Measurements from ENCODE around the gene PCBP3.

The PCBP3 gene

DNA sequence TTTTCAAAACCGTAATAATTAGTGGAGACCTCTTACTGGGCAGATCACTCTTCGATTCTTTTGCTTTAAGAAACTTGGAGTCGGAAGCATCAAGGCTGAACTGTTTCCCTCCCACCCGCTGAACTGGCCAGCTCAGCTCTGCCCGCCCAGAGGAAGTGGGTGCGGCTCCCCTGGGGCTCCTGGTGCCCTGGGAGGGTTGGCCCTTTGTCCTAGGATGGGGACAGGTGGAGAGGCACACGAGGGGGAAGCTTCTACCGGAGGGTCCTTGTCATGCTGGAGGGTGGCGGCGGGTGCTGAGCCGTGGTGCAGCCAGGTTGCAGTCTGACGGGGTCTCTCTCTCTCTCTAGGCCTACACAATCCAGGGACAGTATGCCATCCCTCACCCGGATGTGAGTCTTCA is 273.7 kb downstream of the PCBP3 start:
- ATAC-seq = no peak

DNA sequence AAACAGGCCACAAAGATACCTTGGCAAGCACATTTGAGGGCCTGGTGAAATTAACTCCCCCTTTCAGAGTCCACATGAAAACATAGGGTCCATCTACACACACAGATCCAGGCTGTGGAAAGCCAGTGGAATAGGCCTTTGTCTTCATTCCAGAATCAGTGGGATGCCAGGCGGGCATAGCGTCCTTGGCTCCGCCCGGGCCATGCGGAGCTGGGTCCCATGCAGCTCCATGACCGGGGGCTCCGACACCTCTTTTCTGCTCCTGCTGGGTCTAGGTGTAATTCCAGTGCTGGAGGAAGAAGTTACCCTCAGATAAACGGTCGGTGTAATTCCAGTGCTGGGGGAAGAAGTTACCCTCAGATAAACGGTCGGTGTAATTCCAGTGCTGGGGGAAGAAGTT is 274.5 kb downstream of the PCBP3 start:
- no peak for ATAC-seq

DNA sequence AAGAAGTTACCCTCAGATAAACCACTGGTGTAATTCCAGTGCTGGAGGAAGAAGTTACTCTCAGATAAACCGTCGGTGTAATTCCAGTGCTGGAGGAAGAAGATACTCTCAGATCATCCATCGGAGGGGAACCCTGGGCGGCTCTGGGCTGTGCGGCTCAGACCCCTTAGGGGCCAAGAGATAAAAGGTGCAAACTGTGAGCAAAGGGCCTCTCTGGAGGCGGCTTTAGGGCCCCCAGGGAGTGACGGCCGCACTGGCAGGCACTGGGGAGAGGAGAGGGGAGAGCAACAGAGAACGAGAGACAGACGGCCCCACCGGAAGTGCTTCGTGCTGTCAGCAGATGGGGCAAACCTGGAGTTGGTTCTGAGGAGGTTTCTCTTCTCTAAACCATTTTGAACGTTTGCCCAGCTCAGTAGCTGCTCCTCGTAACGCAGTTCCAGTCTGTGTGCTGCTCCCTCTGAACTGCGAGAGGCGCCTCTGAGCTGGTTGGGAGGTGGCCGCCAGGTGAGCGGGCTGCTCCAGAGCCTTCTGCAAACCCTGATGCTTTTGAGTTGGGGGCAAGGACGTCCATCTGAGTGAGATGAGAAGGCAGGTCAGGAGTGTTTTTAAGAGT is 275.4 kb downstream of the PCBP3 start:
- no peak for ATAC-seq

GRCh38 chr21:45919593-45919992 is 276.1 kb downstream of the PCBP3 start:
- ATAC-seq = no peak

DNA sequence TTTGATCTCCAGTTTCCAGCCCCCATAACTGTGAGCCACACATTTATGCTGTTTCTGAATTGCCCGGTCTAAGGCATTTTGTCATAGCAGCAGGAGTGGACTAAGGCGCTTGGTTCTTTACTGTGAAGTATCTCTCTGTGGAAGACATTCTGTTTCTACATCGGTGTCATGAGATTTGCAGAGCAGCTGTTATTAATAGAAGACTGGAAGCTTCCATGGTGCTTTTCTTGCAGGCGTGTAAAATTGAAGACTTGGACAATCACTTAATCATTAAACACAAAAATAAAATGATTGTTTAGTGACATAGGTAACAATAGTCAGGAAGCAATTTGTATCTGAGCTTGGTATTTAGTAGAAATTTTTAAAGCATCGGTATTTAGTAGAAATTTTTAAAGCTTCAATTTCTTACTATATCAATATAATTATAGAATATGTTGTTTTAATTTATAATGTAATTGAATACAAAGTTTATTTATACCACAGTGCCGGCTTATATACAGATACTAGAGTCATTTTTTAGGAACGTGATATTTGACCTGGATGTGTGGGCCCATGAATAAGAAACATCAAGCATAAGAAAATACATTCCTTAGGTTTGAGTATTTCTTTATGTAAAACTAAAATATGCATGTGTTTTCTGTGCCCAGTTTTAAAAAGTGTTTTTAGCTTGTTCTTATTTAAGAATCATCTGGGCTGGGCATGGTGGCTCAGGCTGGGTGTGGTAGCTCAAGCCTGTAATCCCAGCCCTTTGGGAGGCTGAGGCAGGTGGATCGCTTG is 277.5 kb downstream of the PCBP3 start:
- ATAC-seq = no peak

- no peak for ATAC-seq
Observed at GRCh38 chr21:45921917-45922316, 278.4 kb downstream of the PCBP3 start.

DNA sequence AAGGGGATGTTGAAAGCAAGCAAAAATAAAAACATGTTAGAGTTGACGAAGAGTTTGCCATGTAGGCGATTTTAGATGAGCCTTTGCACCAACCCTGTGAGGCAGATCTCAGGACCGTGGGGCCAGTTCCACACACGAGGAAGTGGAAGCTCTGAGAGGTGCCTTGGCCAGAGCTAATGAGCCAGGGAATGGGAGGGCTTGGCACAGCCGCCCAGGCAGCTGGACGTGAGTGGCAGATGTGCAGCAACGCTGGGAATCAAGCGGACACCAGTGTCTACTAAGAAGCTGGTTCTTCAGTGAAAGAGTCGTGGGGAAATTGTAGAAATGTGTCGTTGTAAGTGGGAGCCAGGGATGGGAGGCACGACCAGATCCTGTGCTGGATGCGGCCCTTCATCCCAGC is 279.1 kb downstream of the PCBP3 start:
- ATAC-seq = no peak

GRCh38 chr21:45923146-45923545 is 279.6 kb downstream of the PCBP3 start:
- ATAC-seq = peak in 1 of 2 donors; percentile 38

DNA sequence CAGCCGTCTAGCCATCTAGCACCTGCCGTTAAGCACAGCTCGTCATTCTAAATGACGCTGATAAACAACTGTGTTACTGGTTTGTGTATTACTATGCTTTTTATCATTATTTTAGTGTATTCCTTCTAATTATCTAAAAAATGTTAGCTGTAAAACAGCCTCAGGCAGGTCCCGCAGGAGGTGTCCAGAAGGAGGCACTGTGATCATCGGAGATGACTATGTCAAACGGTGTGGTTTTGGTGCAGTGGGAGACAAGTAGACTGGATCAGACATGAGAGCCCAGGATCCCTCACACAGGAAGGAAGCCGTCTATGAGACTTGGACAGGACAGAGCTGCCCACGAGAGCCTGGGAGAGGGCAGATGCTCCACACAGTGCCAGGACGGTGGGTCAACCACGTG is 282.8 kb downstream of the PCBP3 start:
- no peak for ATAC-seq

DNA sequence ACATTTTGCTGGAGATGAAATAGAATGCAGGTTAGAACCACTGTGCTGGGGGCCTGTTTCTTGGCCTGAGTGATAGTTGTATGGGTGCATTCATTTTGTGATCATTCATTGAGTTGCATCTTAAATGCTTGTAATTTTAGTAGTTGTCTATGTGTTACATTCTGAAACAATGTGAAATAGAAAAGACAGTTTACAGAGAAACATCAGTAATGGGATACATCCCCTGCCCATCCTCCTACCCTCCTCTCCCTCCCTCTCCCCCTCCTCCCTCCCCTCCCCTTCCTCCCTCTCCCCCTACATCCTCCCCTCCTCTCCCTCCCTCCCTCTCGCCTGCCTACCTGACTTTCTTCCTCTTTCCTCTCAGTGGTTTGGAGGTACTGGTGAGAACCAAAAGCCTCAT is 283.5 kb downstream of the PCBP3 start:
- no peak for ATAC-seq

- ATAC-seq = no peak
Observed at GRCh38 chr21:45927851-45928850, 284.6 kb downstream of the PCBP3 start.

- ATAC-seq = no peak
Observed at GRCh38 chr21:45929449-45929848, 285.9 kb downstream of the PCBP3 start.

GRCh38 chr21:45930231-45930760 is 286.8 kb downstream of the PCBP3 start:
- ATAC-seq = no peak

GRCh38 chr21:45930792-45931191 is 287.3 kb downstream of the PCBP3 start:
- no peak for ATAC-seq

GRCh38 chr21:45931397-45931969 is 288.0 kb downstream of the PCBP3 start:
- no peak for ATAC-seq

DNA sequence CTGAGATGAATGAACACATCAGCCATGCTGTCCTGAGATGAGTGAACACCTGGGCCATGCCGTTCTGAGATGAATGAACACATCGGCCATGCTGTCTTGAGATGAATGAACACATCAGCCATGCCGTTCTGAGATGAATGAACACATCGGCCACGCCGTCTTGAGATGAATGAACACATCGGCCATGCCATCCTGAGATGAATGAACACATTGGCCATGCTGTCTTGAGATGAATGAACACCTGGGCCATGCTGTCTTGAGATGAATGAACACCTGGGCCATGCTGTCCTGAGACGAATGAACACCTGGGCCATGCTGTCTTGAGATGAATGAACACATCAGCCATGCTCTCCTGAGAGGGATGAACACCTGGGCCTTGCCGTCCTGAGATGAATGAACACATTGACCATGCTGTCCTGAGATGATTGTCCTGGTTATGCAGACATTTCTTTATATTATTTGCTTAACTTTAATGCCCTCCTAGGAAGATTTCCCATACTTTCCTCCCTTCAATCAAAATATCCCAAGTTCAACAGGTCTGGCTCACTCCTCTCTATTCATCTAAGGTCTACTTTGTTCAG is 289.5 kb downstream of the PCBP3 start:
- no peak for ATAC-seq

GRCh38 chr21:45934085-45934484 is 290.6 kb downstream of the PCBP3 start:
- ATAC-seq = no peak

DNA sequence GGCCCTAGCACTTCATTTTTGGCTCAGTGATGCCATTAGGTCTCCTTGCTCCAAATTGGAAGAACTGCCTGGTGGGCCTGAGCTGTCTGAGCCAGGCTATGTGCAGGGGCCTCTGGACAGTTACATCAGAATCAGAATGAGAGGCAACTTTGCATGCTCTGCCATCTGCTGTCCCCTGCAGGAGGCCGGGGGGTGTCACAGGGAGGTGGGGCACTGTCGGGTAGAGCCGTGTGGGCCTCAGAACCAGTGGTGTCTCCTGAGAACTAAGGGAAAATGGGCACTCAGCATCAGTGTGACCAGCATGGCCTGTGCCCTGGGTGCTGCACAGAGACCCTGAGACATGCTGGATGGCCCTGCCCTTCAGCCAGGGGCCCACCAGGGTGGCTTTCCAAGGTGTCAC is 291.0 kb downstream of the PCBP3 start:
- ATAC-seq = no peak

GRCh38 chr21:45935628-45936027 is 292.1 kb downstream of the PCBP3 start:
- no peak for ATAC-seq

DNA sequence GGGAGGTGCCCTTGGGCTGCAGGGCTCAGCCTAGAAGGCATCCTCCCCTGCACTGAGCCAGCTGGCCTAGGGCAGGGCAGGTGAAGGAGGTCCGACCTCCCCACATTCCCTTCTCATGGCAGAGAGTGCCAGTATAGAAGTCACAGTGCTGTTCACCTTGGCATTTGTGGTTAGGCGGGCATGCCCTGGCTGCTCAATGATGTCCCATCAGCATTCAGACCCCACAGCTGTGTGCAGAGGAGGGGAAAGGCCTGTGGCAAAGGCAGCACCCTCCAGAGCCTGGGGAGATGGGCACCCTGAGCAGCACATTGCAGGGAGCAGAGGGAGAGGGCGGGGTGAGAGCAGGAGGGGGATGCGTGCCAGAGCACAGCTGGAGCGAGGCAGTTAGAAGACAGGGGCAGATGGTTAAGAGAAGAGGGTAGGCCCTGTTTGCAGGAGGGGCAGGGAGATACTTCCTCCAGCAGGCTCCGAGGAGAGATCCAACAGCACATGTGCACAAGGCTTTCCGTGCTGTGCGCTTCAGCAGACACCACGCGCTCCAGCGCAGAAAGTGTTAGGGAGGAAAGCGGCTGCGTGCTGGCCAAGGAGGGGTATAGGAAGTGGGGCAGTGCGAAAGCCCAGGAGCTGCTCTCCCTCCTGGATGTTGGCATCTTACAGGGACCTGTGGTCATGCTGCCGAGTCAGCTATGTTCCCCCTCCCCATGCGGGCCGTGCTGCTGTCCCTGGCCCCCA is 294.4 kb downstream of the PCBP3 start:
- no peak for ATAC-seq

DNA sequence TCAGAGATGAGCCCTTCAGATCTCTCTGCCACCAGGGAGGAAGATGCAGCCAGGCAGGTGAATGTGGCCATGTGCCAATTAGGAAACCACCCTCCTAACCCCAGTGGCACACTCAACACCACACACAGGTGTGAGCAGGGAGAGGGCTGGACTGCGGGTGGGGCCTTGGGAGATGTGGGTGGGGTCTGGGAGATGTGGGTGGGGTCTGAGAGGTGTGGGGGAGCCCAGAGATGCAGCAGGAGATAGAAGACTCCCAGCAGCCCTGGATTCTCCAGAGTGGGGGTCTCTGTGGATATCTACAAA is 294.9 kb downstream of the PCBP3 start:
- no peak for ATAC-seq
